GM10248 (cell line): Measurements from ENCODE around the gene TTC34.

Experiments used
- CTCF ChIA-PET: fragments of 300-600 bp; sonication (Branson Sonifier 250); formaldehyde crosslinking; extraction: SDS; loops from one replicate; lab custom pipeline; 2021; ENCODE audit warnings: antibody characterized with exemption; lab: Yijun Ruan, JAX
- POLR2A ChIA-PET: fragments of 350-650 bp; sonication (Branson Sonifier 250); formaldehyde crosslinking; extraction: SDS; loops from one replicate; lab custom pipeline; 2020; ENCODE audit warnings: antibody characterized with exemption; lab: Yijun Ruan, JAX
- DNase-seq: peaks from one replicate; pipeline ENCODE4 v3.0.0; 2012; ENCODE audit errors: extremely low spot score
- TF ChIP-seq, protein P1 (sequence below): IDR thresholded peaks from 2 replicates; pipeline ENCODE4 v1.5.1; 2012; ENCODE audit warnings: mild to moderate bottlenecking, low read depth; ENCODE audit errors: extremely low read depth, missing control alignments, control extremely low read depth

Gene TTC34

GRCh38 chr1:2807678-2808385 lies 6.3 kb upstream of the TTC34 start:
- no peak for DNase-seq
- POLR2A ChIA-PET, result no interaction called here
- TF ChIP-seq, protein P1, sequence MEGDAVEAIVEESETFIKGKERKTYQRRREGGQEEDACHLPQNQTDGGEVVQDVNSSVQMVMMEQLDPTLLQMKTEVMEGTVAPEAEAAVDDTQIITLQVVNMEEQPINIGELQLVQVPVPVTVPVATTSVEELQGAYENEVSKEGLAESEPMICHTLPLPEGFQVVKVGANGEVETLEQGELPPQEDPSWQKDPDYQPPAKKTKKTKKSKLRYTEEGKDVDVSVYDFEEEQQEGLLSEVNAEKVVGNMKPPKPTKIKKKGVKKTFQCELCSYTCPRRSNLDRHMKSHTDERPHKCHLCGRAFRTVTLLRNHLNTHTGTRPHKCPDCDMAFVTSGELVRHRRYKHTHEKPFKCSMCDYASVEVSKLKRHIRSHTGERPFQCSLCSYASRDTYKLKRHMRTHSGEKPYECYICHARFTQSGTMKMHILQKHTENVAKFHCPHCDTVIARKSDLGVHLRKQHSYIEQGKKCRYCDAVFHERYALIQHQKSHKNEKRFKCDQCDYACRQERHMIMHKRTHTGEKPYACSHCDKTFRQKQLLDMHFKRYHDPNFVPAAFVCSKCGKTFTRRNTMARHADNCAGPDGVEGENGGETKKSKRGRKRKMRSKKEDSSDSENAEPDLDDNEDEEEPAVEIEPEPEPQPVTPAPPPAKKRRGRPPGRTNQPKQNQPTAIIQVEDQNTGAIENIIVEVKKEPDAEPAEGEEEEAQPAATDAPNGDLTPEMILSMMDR, result no peak

GRCh38 chr1:2807036-2807435 lies 5.5 kb upstream of the TTC34 start:
- no peak for DNase-seq
- ChIA-PET POLR2A (interaction anchor here (0.6 kb wide), 1 partner anchor 92 kb away, joined by 4 read pairs; no protein-coding TSS in a partner anchor), CTCF (no interaction called here)
- TF ChIP-seq, protein P1, result no peak

More at GRCh38 chr1:2807678-2808385, 6.3 kb upstream of the TTC34 start:
- CTCF ChIA-PET, result no interaction called here

DNA sequence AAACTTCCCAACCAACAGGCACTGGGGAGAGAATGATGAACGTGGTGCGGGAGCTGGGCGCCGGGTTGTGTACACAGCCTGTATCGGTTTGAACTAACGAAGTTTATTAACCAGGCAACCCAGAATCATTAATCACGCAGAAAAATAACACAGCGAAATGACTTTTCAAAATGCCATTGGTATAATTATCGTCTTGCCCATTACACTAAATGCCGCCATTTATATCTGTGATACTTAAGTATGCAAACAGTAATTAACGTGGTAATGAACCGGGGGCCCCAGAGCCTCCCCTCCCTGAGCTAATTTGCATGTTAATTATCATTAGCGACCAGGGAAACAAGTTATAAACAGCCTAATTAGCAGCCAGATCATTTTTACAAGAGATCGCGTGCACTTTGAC lies 5.1 kb upstream of the TTC34 start:
- CTCF ChIA-PET, result no interaction called here
- POLR2A ChIA-PET, result no interaction called here
- TF ChIP-seq, protein P1, result no peak
- DNase-seq, result no peak

DNA sequence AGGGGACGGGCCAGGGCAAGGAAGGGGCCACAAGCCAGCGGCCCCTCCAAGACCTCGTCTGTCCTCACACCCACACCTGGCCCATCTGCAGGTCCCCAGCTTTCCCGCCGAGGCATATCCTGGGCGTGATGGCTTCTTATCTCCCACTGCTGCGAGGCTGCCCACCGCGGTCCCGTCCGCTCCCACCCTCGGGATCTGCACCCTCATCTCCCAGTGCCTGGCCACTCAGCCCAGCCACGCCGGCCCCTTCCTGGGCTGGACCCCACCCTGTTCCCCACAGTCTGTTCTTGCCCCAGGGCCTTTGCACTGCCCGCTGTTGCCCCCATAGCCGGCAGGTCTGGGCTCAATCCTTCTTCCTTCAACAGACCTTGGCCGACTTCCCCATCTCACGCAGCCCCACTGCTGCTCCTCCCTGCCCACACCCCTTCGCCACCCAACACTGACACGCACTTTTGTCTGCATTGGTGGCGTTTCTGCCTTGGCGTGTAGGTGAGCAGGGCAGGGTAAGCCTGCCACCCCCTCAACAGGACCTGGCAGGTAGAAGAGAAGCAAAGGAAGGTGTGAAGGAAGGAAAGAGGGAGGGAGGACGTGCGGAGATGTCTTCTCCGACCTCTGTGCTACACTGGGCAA lies 4.4 kb upstream of the TTC34 start:
- TF ChIP-seq, protein P1, result no peak
- CTCF ChIA-PET, result no interaction called here
- POLR2A ChIA-PET, result no interaction called here
- DNase-seq, result no peak

DNA sequence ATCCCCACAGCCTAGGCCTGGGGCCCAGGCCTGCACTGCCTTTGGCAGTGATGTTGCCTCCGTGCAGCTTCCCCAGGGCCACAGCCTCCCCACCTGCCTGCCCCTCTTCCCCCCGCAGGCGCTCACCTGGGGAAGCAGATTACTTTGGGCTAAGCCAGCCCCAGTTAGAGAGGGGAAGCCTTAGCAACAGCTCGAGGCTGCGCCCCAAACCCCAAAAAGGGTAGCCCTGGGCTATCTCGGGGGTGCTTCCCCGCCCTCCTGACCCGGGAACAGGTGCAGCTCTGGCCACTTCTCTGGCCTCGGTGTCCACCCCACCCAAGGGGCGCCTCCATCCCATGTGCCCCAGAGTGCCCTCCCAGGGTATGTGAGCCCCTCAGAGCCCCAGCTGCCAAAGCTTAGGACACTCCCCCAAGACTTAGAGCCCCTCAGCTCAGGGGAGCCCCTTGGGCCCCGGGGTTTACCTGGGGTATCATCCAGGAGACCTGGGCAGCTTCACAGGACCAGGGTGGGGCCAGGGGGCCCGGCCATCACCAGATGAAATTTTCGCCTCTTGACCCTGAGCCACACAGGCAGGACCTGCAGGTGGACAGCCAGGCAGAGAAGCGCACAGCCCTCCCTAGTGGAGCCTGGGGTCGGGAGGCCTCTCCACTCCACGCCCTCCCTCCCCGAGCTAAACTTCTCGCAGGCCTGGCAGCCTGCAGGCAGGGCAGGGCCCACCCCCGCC lies 3.3 kb upstream of the TTC34 start:
- no peak for DNase-seq
- CTCF ChIA-PET, result no interaction called here
- TF ChIP-seq, protein P1, result no peak
- POLR2A ChIA-PET, result no interaction called here

DNA sequence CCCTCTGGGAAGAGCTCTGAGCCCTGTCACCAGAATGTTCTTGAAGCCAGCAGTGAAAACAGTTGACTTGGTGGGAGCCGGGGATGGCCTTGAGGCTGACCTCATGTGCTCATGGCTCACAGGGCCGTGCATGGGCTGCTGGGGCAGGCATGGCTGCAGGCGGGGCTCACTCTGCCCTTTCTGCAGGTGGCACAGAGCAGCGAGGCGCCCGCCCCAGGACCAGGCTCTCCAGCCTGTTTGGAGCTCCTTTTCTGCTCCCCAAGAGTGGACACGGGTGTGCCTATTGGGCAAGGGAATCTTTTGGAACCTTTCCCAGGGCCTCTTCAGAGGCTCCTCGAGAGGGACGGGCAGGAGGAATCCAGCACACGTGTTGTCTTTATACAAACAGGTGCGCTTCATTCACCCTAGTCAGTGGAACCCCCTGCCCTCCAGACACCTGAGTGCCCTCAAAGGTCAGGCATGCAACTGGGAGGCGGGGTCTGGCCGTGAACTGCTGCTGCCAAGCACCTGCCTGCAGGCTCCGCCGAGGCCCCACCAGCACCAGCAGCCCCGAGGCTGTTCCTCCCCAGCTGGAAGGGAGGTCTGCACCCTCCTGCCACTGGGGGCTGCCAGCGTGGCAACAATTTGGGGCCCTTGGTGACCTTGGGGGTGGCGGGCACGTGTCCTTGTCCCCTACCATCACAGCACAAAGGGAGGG lies 2.6 kb upstream of the TTC34 start:
- ChIA-PET POLR2A (no interaction called here), CTCF (no interaction called here)
- DNase-seq, result no peak
- TF ChIP-seq, protein P1, result no peak
